ENCODE measurements around the gene SLC25A43. TPM values are rescaled to one million over a fixed set of nuclear protein-coding genes. Genes with fewer than 3 reads are reported as not detected.
A peak's percentile ranks its signal among the peaks of the same experiment; 100 is the strongest.
"Not testable (repeated sequence)": the region's sequence is repeated elsewhere in the genome, so short reads cannot be mapped to it uniquely, and the experiment has no call there.

SLC25A43 gene
- total RNA-seq, 1 donor from 2014 or later: 6.1 TPM

DNA sequence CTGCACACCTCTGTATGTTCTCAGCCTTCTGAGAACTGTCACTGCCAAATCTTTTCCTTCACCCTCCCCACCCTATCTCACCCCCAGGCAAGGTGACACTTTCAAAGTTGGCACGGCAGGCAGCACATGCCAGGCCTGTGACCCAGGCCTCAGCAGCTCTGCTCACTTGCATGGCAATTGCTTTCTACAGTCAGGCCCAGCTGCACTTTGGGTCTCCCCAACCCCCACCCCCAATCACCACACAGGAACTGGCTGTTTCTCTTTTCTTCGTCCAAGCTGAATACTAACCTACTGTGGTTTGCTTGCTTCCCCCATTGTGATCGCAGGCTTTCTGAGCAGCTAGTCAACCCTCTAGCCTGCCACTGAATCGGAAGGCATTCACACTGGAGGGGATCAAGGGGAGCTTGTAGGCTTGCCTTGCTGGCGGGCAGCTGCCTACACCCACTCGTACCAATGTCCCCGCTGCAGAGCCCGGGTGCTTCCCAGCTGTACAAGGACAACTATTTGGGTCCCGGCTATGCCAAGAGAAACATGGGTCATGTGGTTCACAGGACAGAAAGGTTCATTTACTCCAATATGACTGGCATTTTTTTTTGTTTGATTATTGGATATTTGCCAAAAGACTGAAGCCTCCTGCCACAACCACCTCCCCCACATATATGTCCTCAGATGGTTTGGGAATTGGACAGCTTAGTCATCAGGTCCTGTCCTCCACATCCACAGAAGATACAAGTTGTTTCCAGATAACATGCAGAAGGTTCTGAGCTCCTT lies 28.1 kb downstream of the SLC25A43 start:
- no peak overlapping the region for H3K4me3 Mint-ChIP-seq
- no peaks in the 10 kb centered on the region for H3K27me3 Mint-ChIP-seq (ENCODE audit: low read depth)
- H3K36me3 Mint-ChIP-seq (ENCODE audit: low read depth): peaks cover 12% of the 10 kb centered on the region
- H3K4me1 Mint-ChIP-seq: peaks cover 5% of the 10 kb centered on the region
- peaks cover 2% of the 10 kb centered on the region for H3K9me3 Mint-ChIP-seq
- TF ChIP-seq, protein P1, sequence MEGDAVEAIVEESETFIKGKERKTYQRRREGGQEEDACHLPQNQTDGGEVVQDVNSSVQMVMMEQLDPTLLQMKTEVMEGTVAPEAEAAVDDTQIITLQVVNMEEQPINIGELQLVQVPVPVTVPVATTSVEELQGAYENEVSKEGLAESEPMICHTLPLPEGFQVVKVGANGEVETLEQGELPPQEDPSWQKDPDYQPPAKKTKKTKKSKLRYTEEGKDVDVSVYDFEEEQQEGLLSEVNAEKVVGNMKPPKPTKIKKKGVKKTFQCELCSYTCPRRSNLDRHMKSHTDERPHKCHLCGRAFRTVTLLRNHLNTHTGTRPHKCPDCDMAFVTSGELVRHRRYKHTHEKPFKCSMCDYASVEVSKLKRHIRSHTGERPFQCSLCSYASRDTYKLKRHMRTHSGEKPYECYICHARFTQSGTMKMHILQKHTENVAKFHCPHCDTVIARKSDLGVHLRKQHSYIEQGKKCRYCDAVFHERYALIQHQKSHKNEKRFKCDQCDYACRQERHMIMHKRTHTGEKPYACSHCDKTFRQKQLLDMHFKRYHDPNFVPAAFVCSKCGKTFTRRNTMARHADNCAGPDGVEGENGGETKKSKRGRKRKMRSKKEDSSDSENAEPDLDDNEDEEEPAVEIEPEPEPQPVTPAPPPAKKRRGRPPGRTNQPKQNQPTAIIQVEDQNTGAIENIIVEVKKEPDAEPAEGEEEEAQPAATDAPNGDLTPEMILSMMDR (conservative IDR thresholded peaks at IDR 0.05): no peak
- DNase-seq (ENCODE audit: low read depth, low spot score): no peak
- no peak overlapping the region for H3K27ac Mint-ChIP-seq (ENCODE audit: unreplicated experiment)

DNA sequence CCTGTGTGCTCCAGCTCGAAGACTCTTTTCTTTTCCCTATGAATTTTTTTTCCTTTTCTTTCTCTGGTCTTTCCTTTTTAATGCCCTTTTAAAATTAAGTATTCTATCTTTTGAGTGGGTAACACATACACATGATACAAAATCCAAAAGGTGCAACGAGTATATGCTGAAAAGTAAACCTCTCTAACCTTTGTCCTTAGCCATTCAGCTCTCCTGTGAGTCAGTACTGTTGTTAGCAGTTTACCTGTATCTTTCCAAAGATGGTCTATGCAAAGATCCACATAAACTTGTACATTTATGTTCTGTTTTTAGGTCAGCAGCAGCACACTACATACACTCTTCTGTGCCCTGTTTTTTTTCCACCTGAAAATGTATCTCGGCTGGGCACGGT lies 28.7 kb downstream of the SLC25A43 start:
- Mint-ChIP-seq H3K36me3 (ENCODE audit: low read depth) (peaks cover 9% of the 10 kb centered on the region), H3K4me3 (no peak overlapping the region), H3K4me1 (peaks cover 4% of the 10 kb centered on the region), H3K9me3 (no peaks in the 10 kb centered on the region), H3K27me3 (ENCODE audit: low read depth) (no peaks in the 10 kb centered on the region), H3K27ac (ENCODE audit: unreplicated experiment) (no peak overlapping the region)
- DNase-seq (ENCODE audit: low read depth, low spot score): no peak
- TF ChIP-seq, protein P1 (conservative IDR thresholded peaks at IDR 0.05): no peak

DNA sequence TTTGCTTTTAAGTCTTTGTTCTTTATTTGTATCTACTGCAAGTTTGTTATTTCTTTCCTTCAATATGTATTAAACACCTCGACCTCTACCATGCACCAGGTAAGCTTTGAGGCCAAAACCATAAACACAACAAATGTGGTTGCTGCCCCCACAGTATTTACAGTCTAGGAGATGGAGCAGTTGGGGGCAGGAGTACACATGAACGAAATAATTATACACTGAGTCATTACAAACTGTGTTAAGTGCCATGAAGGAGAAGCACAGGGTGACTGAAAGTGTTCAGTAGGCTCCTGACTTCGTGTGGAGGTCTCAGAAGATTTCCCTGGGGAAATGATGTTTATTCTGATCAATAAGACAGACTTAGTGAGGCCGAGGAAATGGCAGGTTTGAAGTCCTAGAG lies 30.3 kb downstream of the SLC25A43 start:
- TF ChIP-seq, protein P1 (conservative IDR thresholded peaks at IDR 0.05): no peak
- Mint-ChIP-seq H3K27ac (ENCODE audit: unreplicated experiment) (no peak overlapping the region), H3K4me3 (no peak overlapping the region), H3K36me3 (ENCODE audit: low read depth) (peaks cover 19% of the 10 kb centered on the region), H3K4me1 (peaks cover 4% of the 10 kb centered on the region), H3K27me3 (ENCODE audit: low read depth) (no peaks in the 10 kb centered on the region), H3K9me3 (peaks cover 5% of the 10 kb centered on the region)
- no peak for DNase-seq (ENCODE audit: low read depth, low spot score)

DNA sequence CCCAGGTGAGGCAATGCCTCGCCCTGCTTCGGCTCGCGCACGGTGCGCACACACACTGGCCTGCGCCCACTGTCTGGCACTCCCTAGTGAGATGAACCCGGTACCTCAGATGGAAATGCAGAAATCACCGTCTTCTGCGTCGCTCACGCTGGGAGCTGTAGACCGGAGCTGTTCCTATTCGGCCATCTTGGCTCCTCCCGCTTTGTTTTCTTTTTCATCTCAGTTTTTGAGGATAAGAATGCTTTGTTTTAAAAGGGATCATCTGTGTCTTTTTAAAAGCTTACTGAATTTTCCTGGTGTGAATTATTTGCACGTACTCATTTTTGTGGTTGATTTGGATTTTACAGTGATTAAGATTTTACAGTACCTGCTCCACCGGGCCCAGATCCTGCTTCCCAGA lies 42.2 kb downstream of the SLC25A43 start:
- not testable (repeated sequence) for H3K27ac Mint-ChIP-seq (ENCODE audit: unreplicated experiment); DNase-seq (ENCODE audit: low read depth, low spot score); H3K36me3 Mint-ChIP-seq (ENCODE audit: low read depth); H3K4me1 Mint-ChIP-seq; H3K27me3 Mint-ChIP-seq (ENCODE audit: low read depth); H3K9me3 Mint-ChIP-seq
- H3K4me3 Mint-ChIP-seq: peak overlapping the region; percentile 51

DNA sequence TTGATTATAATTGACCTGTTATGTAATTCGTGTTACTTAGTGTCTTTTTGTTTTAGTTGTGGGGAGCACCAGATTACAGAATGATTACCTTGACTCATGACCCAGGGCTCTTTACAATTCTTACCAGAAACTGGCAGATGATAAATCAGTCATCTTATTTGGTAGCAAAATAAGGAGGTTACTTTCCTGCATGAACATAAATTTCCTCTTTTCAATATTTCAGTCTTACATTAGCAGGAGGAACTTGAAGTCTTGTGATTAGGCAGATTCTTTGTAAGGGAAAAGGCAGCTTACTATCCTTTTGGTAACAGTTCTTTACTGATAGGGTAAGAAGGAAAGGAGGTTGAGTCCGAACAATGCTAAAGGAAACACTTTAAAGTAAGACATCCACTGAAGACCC lies 43.1 kb downstream of the SLC25A43 start:
- DNase-seq (ENCODE audit: low read depth, low spot score): no peak
- no peaks in the 10 kb centered on the region for H3K9me3 Mint-ChIP-seq
- peaks cover 3% of the 10 kb centered on the region for H3K4me1 Mint-ChIP-seq
- no peak overlapping the region for H3K27ac Mint-ChIP-seq (ENCODE audit: unreplicated experiment)
- peaks cover 2% of the 10 kb centered on the region for H3K36me3 Mint-ChIP-seq (ENCODE audit: low read depth)
- TF ChIP-seq, protein P1 (conservative IDR thresholded peaks at IDR 0.05): no peak
- no peaks in the 10 kb centered on the region for H3K27me3 Mint-ChIP-seq (ENCODE audit: low read depth)
- H3K4me3 Mint-ChIP-seq: no peak overlapping the region

DNA sequence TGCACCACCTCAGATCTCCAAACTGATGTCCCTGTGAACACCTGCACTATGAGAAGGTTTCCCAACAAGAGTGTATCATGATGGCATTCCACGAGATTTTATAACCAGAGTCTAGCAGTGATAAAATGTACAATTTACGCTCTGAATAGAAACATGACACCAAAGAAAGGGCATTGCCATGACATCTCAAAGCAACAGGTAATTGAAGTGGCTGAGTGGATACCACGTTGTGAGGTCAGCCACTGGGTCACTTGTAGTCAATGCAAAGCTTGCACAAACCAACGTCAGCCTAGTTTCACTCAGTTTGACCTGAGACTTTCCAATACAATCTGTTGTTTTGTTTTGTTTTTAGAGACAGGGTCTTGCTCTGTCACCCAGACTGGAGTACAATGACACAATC lies 54.1 kb downstream of the SLC25A43 start:
- Mint-ChIP-seq H3K27ac (ENCODE audit: unreplicated experiment) (no peak overlapping the region), H3K36me3 (ENCODE audit: low read depth) (peaks cover 10% of the 10 kb centered on the region), H3K4me1 (no peaks in the 10 kb centered on the region), H3K9me3 (peaks cover 19% of the 10 kb centered on the region), H3K27me3 (ENCODE audit: low read depth) (no peaks in the 10 kb centered on the region), H3K4me3 (no peak overlapping the region)
- TF ChIP-seq, protein P1 (conservative IDR thresholded peaks at IDR 0.05): no peak
- no peak for DNase-seq (ENCODE audit: low read depth, low spot score)
